C4-2B (cell line): ENCODE measurements around the gene COX7A2.

ENCODE experiments used
- CTCF ChIP-seq: fragments of 450-650 bp; conservative IDR thresholded peaks from 2 replicates; pipeline ENCODE4 v1.5.1; 2017; ENCODE audit warnings: mild to moderate bottlenecking
- ZFX ChIP-seq: fragments of 450-650 bp; IDR thresholded peaks from 2 replicates; pipeline ENCODE4 v1.6.1; 2017

- no peak for TF ChIP-seq CTCF
- no peak for TF ChIP-seq ZFX
Measured at GRCh38 chr6:75262716-75263400, 19.3 kb upstream of the COX7A2 start.
